Esophagus muscularis mucosa (tissue), 4 donors: ENCODE data around the gene LYPLA2. TPM values are rescaled to one million over a fixed set of nuclear protein-coding genes. Genes with fewer than 3 reads are reported as not detected.

ENCODE experiments used
- DNase-seq: peaks from one replicate; pipeline ENCODE4 v3.0.0-alpha.2; 2017; ENCODE audit errors: extremely low spot score
- H3K27ac ChIP-seq, 4 donors: fragments of 200-600 bp; sonication (generic); replicated peaks in 1 of 4; 1 replicate in 3 of 4; 2 replicates in 1 of 4; pipeline ENCODE4 v1.5.1; 2016 to 2019; ENCODE audit warnings: mild to moderate bottlenecking in 1 of 4
- H3K27me3 ChIP-seq, 4 donors: fragments of 200-600 bp; sonication (generic); one replicate each; pipeline versions ENCODE4 v1.5.1 to v1.6.0; 2016 to 2019
- H3K36me3 ChIP-seq, 4 donors: fragments of 200-600 bp; sonication (generic); one replicate each; pipeline ENCODE4 v1.5.1; 2016 to 2019
- H3K4me1 ChIP-seq, 4 donors: fragments of 200-600 bp; sonication (generic); one replicate each; pipeline ENCODE4 v1.5.1; 2016 to 2019
- H3K4me3 ChIP-seq, 4 donors: fragments of 200-600 bp; sonication (generic); 1 replicate in 2 of 4; 2 replicates in 2 of 4; pipeline ENCODE4 v1.5.1; 2016 to 2019; ENCODE audit warnings: mild to moderate bottlenecking in 4 of 4, moderate library complexity in 1 of 4
- H3K9me3 ChIP-seq, 4 donors: fragments of 200-600 bp; sonication (generic); 1 replicate in 3 of 4; 2 replicates in 1 of 4; pipeline ENCODE4 v1.5.1; 2016 to 2019
- CTCF ChIP-seq, 3 experiments: fragments of 200-600 bp in 2 of 3; fragments of 450-650 bp in 1 of 3; sonication (generic) in 2 of 3; IDR thresholded peaks; one replicate each; pipeline ENCODE4 v1.5.1; 2017 to 2019; ENCODE audit warnings: antibody characterized with exemption in 3 of 3, mild to moderate bottlenecking in 2 of 3, moderate library complexity in 1 of 3
- EP300 ChIP-seq: sonication (generic); formaldehyde crosslinking; IDR thresholded peaks from one replicate; pipeline ENCODE4 v1.6.1; 2017; ENCODE audit warnings: antibody characterized with exemption
- POLR2A ChIP-seq: fragments of 450-650 bp; IDR thresholded peaks from one replicate; pipeline ENCODE4 v1.6.1; 2017; ENCODE audit warnings: antibody characterized with exemption, moderate library complexity, mild to moderate bottlenecking, low read depth
- POLR2AphosphoS5 ChIP-seq, 2 donors: sonication (generic); formaldehyde crosslinking; IDR thresholded peaks; one replicate each; pipeline ENCODE4 v1.6.1; 2017; ENCODE audit warnings: antibody characterized with exemption in 2 of 2
- WGBS: methylation state at CpG from one replicate; pipeline ENCODE4 v1.1.5; 2018; 5-methylcytosine and 5-hydroxymethylcytosine counted together
- intact Hi-C: fragments of 100-400 bp; cut with DNase I; formaldehyde crosslinking; loops from one replicate; pipeline ENCODE4 v1.15.1; 2023
- total RNA-seq, 4 donors: library from RNA; depleted of rRNA; stranded (reverse); fragments of >200 nt; gene quantifications; one replicate each; pipeline versions ENCODE4 v1.1.0 to v1.2.1, GENCODE V29; 2016

The LYPLA2 gene
- total RNA-seq: 10 to 100 TPM; 32.8 to 51.4 (median 40.8) TPM

DNA sequence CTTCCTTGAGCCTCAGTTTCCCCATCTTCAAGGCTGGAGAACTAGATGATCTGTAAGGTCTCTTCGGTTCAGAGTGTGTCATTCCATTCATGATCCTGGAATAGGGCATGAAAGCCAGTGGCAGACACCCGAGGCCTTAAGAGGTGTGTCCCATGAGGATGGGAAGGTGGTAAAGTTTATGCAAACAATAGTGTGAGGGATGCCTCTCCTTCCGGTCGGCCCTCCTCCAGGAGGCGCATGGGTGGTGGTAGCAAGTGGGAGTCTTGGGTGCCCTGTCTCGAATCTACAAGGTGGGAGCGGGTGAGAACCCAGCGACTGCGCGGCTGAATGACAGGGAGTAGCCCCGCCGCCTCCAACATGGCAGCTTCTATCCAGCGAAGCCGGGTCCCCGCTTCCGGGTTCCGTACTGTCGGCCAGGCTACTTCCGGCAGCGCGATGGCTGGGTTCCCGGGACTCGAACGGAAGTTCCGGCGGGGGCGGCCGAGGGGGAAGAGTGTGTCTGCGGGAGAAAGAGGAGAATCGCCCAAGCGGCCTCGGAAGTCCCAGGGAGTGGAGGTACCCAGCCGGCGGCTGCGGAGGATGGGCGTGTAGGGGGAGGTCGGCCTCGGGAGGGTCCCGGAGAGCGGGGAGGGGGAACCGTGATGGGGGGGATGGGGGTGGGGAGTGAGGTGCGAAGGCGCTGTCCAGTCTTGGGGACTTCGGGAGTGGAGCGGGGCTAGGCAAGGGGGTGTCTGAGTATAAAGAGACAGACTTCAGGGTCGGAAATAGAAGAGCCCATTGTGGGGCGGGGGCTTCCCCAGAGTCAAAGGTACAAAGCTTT, at the start of gene LYPLA2:
Gene LYPLA2, plus strand, starts transcription at position 450 of the 820 bp plus-strand sequence. CDS start 1,538 bp downstream, outside the sequence.
- 2% methylated on average over 36 of the region's 47 CpGs for WGBS

GRCh38 chr1:23741609-23742008, 49.3 kb upstream of the LYPLA2 start:
- H3K27ac ChIP-seq: no peak overlapping the region
- H3K9me3 ChIP-seq: no peaks in the 10 kb centered on the region
- DNase-seq: no peak
- peaks cover 20 to 33% (median 30%) of the 10 kb centered on the region in 4 donors for H3K4me1 ChIP-seq
- peaks cover 0 to 8% (median 0%) of the 10 kb centered on the region in 4 donors for H3K36me3 ChIP-seq
- no peaks in the 10 kb centered on the region for H3K27me3 ChIP-seq
- 86% methylated on average over 5 of the region's 5 CpGs for WGBS
- no peak overlapping the region for H3K4me3 ChIP-seq
- intact Hi-C loops: loop anchor here (5.0 kb wide), 1 partner anchor 49 kb away; the partner anchor contains the start of gene RPL11
- no peak for TF ChIP-seq CTCF (IDR thresholded peaks at IDR 0.05)
- no peak for TF ChIP-seq POLR2A
- no peak for TF ChIP-seq EP300
- no peak for TF ChIP-seq POLR2AphosphoS5 (IDR thresholded peaks at IDR 0.05)

More for the DNA sequence above, at the start of gene LYPLA2:
- peak; percentile 70 to 92 for TF ChIP-seq POLR2AphosphoS5 (IDR thresholded peaks at IDR 0.05)
- no peak for TF ChIP-seq POLR2A
- intact Hi-C loops: no loop called here
- Histone ChIP-seq H3K36me3 (peaks cover 22 to 63% (median 54%) of the 10 kb centered on the region in 4 donors), H3K4me3 (peak within 1 kb of the TSS; percentile 64 to 88 (median 76)), H3K27me3 (no peaks in the 10 kb centered on the region), H3K9me3 (no peaks in the 10 kb centered on the region), H3K27ac (peak within 1 kb of the TSS; percentile 76 to 83 (median 80)), H3K4me1 (peaks cover 30 to 42% (median 36%) of the 10 kb centered on the region in 4 donors)
- peak; percentile 99 for DNase-seq

GRCh38 chr1:23742670-23743286, 48.2 kb upstream of the LYPLA2 start:
- Histone ChIP-seq H3K27me3 (no peaks in the 10 kb centered on the region), H3K4me3 (peak overlapping the region; percentile 83 to 96 (median 96)), H3K4me1 (peaks cover 21 to 44% (median 39%) of the 10 kb centered on the region in 4 donors), H3K27ac (peak overlapping the region; percentile 92 to 95 (median 95)), H3K9me3 (no peaks in the 10 kb centered on the region), H3K36me3 (peaks cover 0 to 8% (median 0%) of the 10 kb centered on the region in 4 donors)
- intact Hi-C loops: loop anchor here (5.0 kb wide), 1 partner anchor 50 kb away; the partner anchor contains the start of gene RPL11
- 20% methylated on average over 11 of the region's 28 CpGs for WGBS
- no peak for DNase-seq
- no peak for TF ChIP-seq POLR2AphosphoS5 (IDR thresholded peaks at IDR 0.05)
- no peak for TF ChIP-seq CTCF (IDR thresholded peaks at IDR 0.05)
- no peak for TF ChIP-seq POLR2A
- no peak for TF ChIP-seq EP300

DNA sequence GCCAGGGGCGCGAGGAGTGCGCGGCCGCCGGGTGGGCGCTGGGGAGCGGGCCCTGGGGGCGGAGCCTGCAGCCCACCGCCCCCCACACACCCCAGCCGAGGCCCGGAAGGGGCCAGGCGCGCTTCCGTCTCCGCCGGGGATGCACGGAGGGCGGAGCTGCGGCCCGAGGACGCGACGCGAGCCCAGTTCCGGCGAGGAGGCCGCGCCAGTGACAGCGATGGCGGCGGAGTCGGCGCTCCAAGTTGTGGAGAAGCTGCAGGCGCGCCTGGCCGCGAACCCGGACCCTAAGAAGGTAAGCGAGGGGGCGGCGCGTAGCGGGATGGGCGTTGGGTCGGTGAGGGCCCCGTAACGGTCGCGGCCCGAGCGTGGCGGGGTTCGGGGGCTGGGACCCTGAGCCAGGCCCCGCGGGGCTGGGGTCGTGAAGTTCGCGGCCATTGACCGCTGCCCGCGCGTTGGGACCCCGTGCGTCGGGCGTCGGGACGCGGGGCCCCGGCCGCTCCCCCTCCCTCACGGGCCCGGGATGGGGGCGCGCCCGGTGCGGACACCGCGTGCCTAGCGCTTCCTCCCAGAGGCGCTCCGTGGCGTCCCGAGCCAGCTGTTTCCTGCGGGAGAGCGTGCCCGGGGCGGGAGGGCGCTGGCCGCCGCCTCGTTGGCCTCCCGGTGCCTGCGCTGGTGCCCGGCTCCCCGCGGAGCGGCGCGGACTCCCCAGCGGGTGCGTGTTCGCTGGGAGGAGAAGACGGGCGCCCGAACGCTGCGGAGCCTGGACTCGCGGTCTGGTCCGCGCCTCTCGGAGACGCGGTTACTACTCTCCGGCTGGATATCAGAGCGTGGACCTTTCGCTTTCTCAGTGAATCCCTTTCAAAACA, 47.4 kb upstream of the LYPLA2 start, which contains the start of gene ELOA:
Gene ELOA, plus strand, starts transcription at position 185 of the 866 bp plus-strand sequence. Its CDS starts 33 bp downstream, at position 218.
- Histone ChIP-seq H3K9me3 (no peaks in the 10 kb centered on the region), H3K4me3 (peak within 1 kb of the TSS; percentile 83 to 96 (median 96)), H3K27me3 (no peaks in the 10 kb centered on the region), H3K27ac (peak within 1 kb of the TSS; percentile 92 to 95 (median 95)), H3K4me1 (peaks cover 23 to 51% (median 47%) of the 10 kb centered on the region in 4 donors), H3K36me3 (peaks cover 0 to 8% (median under 1%) of the 10 kb centered on the region in 4 donors)
- intact Hi-C loops: loop anchor here (5.0 kb wide), 1 partner anchor 51 kb away; the partner anchor contains the start of gene RPL11
- 0% methylated on average over 1 of the region's 119 CpGs for WGBS
- DNase-seq: no peak
- TF ChIP-seq EP300 (no peak), CTCF (IDR thresholded peaks at IDR 0.05) (no peak), POLR2AphosphoS5 (IDR thresholded peaks at IDR 0.05) (peak; percentile 75 to 82), POLR2A (peak; percentile 43)
